ENCODE measurements around the gene RTN4R.

DNA sequence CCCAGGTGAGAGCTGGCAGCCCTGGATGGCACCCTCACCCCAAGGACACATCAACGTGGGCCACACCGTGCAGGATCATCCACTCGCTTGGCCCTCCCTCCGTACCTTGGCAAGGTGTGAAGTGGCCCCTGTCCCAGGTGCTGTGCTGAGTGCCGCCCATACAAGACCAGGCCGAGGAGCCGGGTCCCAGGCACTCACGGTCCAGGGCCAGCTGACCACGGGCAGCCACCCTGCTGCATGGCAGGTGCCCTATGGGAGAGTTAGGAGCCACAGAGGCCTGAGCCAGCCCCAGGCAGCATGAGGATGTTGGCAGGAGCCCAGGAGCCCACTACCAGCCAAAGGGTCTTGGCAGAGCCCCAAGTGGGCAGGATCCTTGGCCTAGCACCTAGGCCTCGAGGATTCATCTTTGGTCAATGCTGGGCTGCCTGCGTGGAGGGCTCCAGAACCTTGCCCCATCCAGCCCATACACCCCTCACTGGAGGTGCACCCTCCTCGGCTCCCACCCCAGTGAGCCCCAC, 19.6 kb downstream of the RTN4R start:
- TF ChIP-seq, protein P1, sequence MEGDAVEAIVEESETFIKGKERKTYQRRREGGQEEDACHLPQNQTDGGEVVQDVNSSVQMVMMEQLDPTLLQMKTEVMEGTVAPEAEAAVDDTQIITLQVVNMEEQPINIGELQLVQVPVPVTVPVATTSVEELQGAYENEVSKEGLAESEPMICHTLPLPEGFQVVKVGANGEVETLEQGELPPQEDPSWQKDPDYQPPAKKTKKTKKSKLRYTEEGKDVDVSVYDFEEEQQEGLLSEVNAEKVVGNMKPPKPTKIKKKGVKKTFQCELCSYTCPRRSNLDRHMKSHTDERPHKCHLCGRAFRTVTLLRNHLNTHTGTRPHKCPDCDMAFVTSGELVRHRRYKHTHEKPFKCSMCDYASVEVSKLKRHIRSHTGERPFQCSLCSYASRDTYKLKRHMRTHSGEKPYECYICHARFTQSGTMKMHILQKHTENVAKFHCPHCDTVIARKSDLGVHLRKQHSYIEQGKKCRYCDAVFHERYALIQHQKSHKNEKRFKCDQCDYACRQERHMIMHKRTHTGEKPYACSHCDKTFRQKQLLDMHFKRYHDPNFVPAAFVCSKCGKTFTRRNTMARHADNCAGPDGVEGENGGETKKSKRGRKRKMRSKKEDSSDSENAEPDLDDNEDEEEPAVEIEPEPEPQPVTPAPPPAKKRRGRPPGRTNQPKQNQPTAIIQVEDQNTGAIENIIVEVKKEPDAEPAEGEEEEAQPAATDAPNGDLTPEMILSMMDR (IDR thresholded peaks at IDR 0.05) = no peak
- no peak for TF ChIP-seq POLR2A (IDR thresholded peaks at IDR 0.05; ENCODE audit: low read depth)
- TF ChIP-seq EP300 (IDR thresholded peaks at IDR 0.05) = no peak
- no peak for TF ChIP-seq POLR2AphosphoS5 (IDR thresholded peaks at IDR 0.05)
